ENCODE measurements around the gene NKX1-2.

GRCh38 chr10:124450012-124450782 lies at the start of gene NKX1-2:
- TF ChIP-seq, protein P1, sequence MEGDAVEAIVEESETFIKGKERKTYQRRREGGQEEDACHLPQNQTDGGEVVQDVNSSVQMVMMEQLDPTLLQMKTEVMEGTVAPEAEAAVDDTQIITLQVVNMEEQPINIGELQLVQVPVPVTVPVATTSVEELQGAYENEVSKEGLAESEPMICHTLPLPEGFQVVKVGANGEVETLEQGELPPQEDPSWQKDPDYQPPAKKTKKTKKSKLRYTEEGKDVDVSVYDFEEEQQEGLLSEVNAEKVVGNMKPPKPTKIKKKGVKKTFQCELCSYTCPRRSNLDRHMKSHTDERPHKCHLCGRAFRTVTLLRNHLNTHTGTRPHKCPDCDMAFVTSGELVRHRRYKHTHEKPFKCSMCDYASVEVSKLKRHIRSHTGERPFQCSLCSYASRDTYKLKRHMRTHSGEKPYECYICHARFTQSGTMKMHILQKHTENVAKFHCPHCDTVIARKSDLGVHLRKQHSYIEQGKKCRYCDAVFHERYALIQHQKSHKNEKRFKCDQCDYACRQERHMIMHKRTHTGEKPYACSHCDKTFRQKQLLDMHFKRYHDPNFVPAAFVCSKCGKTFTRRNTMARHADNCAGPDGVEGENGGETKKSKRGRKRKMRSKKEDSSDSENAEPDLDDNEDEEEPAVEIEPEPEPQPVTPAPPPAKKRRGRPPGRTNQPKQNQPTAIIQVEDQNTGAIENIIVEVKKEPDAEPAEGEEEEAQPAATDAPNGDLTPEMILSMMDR (tag by site-specific recombination; IDR thresholded peaks at IDR 0.05) = no peak
- no peak for TF ChIP-seq YY1 (tag by site-specific recombination; IDR thresholded peaks at IDR 0.05)
